ENCODE measurements around the gene PRR7.

Gene PRR7

GRCh38 chr5:177497292-177498012, 50.8 kb downstream of the PRR7 start, which contains the start of gene PDLIM7:
PDLIM7 (minus strand) TSS chr5:177497604; CDS start chr5:177496512, 1,092 bp downstream.
- peaks cover 4% of the 10 kb centered on the region for H3K36me3 ChIP-seq (ENCODE audit: control insufficient read depth, insufficient read depth, low read length)
- peak within 1 kb of the TSS; percentile 70 for H3K4me3 ChIP-seq (ENCODE audit: low read depth, low read length)
- H3K4me1 ChIP-seq (ENCODE audit: control insufficient read depth, insufficient read depth, low read length) = peaks cover 24% of the 10 kb centered on the region
- H3K9me3 ChIP-seq (ENCODE audit: control insufficient read depth, insufficient read depth, low read length) = no peaks in the 10 kb centered on the region
- peak within 1 kb of the TSS; percentile 91 for H3K9ac ChIP-seq (ENCODE audit: low read depth, low read length)
- H3K27me3 ChIP-seq (ENCODE audit: control insufficient read depth, insufficient read depth, low read length) = peaks cover 12% of the 10 kb centered on the region

GRCh38 chr5:177498013-177498787, 51.6 kb downstream of the PRR7 start:
- Histone ChIP-seq H3K9me3 (ENCODE audit: control insufficient read depth, insufficient read depth, low read length) (no peaks in the 10 kb centered on the region), H3K4me1 (ENCODE audit: control insufficient read depth, insufficient read depth, low read length) (peaks cover 24% of the 10 kb centered on the region), H3K36me3 (ENCODE audit: control insufficient read depth, insufficient read depth, low read length) (peaks cover 4% of the 10 kb centered on the region), H3K9ac (ENCODE audit: low read depth, low read length) (peak overlapping the region; percentile 54), H3K27me3 (ENCODE audit: control insufficient read depth, insufficient read depth, low read length) (peaks cover 12% of the 10 kb centered on the region), H3K4me3 (ENCODE audit: low read depth, low read length) (peak overlapping the region; percentile 57)

- Histone ChIP-seq H3K36me3 (ENCODE audit: control insufficient read depth, insufficient read depth, low read length) (peaks cover 10% of the 10 kb centered on the region), H3K9ac (ENCODE audit: low read depth, low read length) (no peak overlapping the region), H3K4me3 (ENCODE audit: low read depth, low read length) (no peak overlapping the region), H3K27me3 (ENCODE audit: control insufficient read depth, insufficient read depth, low read length) (peaks cover 12% of the 10 kb centered on the region), H3K9me3 (ENCODE audit: control insufficient read depth, insufficient read depth, low read length) (no peaks in the 10 kb centered on the region), H3K4me1 (ENCODE audit: control insufficient read depth, insufficient read depth, low read length) (peaks cover 24% of the 10 kb centered on the region)
These were observed 53.2 kb downstream of the PRR7 start for GRCh38 chr5:177499842-177500241.

- H3K36me3 ChIP-seq (ENCODE audit: control insufficient read depth, insufficient read depth, low read length) = peaks cover 6% of the 10 kb centered on the region
- H3K9me3 ChIP-seq (ENCODE audit: control insufficient read depth, insufficient read depth, low read length) = no peaks in the 10 kb centered on the region
- no peak overlapping the region for H3K4me3 ChIP-seq (ENCODE audit: low read depth, low read length)
- peaks cover 16% of the 10 kb centered on the region for H3K4me1 ChIP-seq (ENCODE audit: control insufficient read depth, insufficient read depth, low read length)
- no peak overlapping the region for H3K9ac ChIP-seq (ENCODE audit: low read depth, low read length)
- H3K27me3 ChIP-seq (ENCODE audit: control insufficient read depth, insufficient read depth, low read length) = peaks cover 12% of the 10 kb centered on the region
These were observed 54.3 kb downstream of the PRR7 start for GRCh38 chr5:177500685-177501522.

- Histone ChIP-seq H3K27me3 (ENCODE audit: control insufficient read depth, insufficient read depth, low read length) (peaks cover 12% of the 10 kb centered on the region), H3K36me3 (ENCODE audit: control insufficient read depth, insufficient read depth, low read length) (peaks cover 6% of the 10 kb centered on the region), H3K4me1 (ENCODE audit: control insufficient read depth, insufficient read depth, low read length) (peaks cover 14% of the 10 kb centered on the region), H3K4me3 (ENCODE audit: low read depth, low read length) (no peak overlapping the region), H3K9me3 (ENCODE audit: control insufficient read depth, insufficient read depth, low read length) (no peaks in the 10 kb centered on the region), H3K9ac (ENCODE audit: low read depth, low read length) (peak overlapping the region; percentile 37)
These were observed 55.5 kb downstream of the PRR7 start for GRCh38 chr5:177501874-177502678.

- peaks cover 14% of the 10 kb centered on the region for H3K4me1 ChIP-seq (ENCODE audit: control insufficient read depth, insufficient read depth, low read length)
- H3K27me3 ChIP-seq (ENCODE audit: control insufficient read depth, insufficient read depth, low read length) = peaks cover 12% of the 10 kb centered on the region
- no peaks in the 10 kb centered on the region for H3K9me3 ChIP-seq (ENCODE audit: control insufficient read depth, insufficient read depth, low read length)
- no peak overlapping the region for H3K9ac ChIP-seq (ENCODE audit: low read depth, low read length)
- H3K36me3 ChIP-seq (ENCODE audit: control insufficient read depth, insufficient read depth, low read length) = peaks cover 6% of the 10 kb centered on the region
- no peak overlapping the region for H3K4me3 ChIP-seq (ENCODE audit: low read depth, low read length)
These were observed 56.3 kb downstream of the PRR7 start for GRCh38 chr5:177502886-177503285.

GRCh38 chr5:177503351-177504085, 56.9 kb downstream of the PRR7 start:
- H3K4me3 ChIP-seq (ENCODE audit: low read depth, low read length) = no peak overlapping the region
- no peaks in the 10 kb centered on the region for H3K9me3 ChIP-seq (ENCODE audit: control insufficient read depth, insufficient read depth, low read length)
- peaks cover 7% of the 10 kb centered on the region for H3K27me3 ChIP-seq (ENCODE audit: control insufficient read depth, insufficient read depth, low read length)
- H3K9ac ChIP-seq (ENCODE audit: low read depth, low read length) = no peak overlapping the region
- peaks cover 11% of the 10 kb centered on the region for H3K4me1 ChIP-seq (ENCODE audit: control insufficient read depth, insufficient read depth, low read length)
- peaks cover 6% of the 10 kb centered on the region for H3K36me3 ChIP-seq (ENCODE audit: control insufficient read depth, insufficient read depth, low read length)

- H3K9ac ChIP-seq (ENCODE audit: low read depth, low read length) = no peak overlapping the region
- H3K9me3 ChIP-seq (ENCODE audit: control insufficient read depth, insufficient read depth, low read length) = no peaks in the 10 kb centered on the region
- H3K4me3 ChIP-seq (ENCODE audit: low read depth, low read length) = no peak overlapping the region
- peaks cover 13% of the 10 kb centered on the region for H3K4me1 ChIP-seq (ENCODE audit: control insufficient read depth, insufficient read depth, low read length)
- peaks cover 12% of the 10 kb centered on the region for H3K36me3 ChIP-seq (ENCODE audit: control insufficient read depth, insufficient read depth, low read length)
- H3K27me3 ChIP-seq (ENCODE audit: control insufficient read depth, insufficient read depth, low read length) = peaks cover 1% of the 10 kb centered on the region
These were observed 57.8 kb downstream of the PRR7 start for GRCh38 chr5:177504086-177505056.

GRCh38 chr5:177505075-177505474, 58.5 kb downstream of the PRR7 start:
- peaks cover 13% of the 10 kb centered on the region for H3K36me3 ChIP-seq (ENCODE audit: control insufficient read depth, insufficient read depth, low read length)
- peaks cover 16% of the 10 kb centered on the region for H3K4me1 ChIP-seq (ENCODE audit: control insufficient read depth, insufficient read depth, low read length)
- H3K9ac ChIP-seq (ENCODE audit: low read depth, low read length) = no peak overlapping the region

More at GRCh38 chr5:177505075-177505474, 58.5 kb downstream of the PRR7 start:
- Histone ChIP-seq H3K4me3 (ENCODE audit: low read depth, low read length) (no peak overlapping the region), H3K9me3 (ENCODE audit: control insufficient read depth, insufficient read depth, low read length) (no peaks in the 10 kb centered on the region), H3K27me3 (ENCODE audit: control insufficient read depth, insufficient read depth, low read length) (no peaks in the 10 kb centered on the region)

Data from iPS-15b (cell line).